Loucy (cell line): ENCODE results near the gene CR2.

ENCODE experiments used
- EZH2phosphoT487 ChIP-seq: fragments of 200-600 bp; IDR thresholded peaks from 2 replicates; pipeline ENCODE4 v1.6.1; 2018; ENCODE audit warnings: antibody characterized with exemption, mild to moderate bottlenecking, moderate library complexity, borderline replicate concordance
- TF ChIP-seq, protein P1 (sequence below): fragments of 200-600 bp; sonication (generic); conservative IDR thresholded peaks from 2 replicates; pipeline ENCODE4 v1.5.1; 2014; ENCODE audit warnings: mild to moderate bottlenecking, antibody characterized with exemption, low read length

DNA sequence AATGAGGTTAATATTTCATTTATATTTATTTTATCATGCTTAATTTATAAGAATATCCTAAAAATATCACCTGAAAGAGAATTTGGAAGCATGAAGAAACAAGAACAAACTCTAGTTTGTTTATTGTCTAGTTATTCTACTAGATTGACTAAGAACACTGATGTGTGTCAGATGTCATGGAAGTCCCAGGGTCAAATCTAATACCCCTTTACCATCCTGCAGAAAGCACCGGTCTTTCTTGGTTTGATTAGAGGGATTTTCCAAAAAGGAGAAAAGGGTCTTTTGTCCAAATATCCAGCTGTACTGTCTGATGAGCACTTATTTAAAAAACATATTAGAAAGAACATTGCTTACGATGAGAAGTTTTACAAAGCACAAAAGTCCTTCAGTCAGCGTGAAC is 20.7 kb upstream of the CR2 start:
- TF ChIP-seq, protein P1, sequence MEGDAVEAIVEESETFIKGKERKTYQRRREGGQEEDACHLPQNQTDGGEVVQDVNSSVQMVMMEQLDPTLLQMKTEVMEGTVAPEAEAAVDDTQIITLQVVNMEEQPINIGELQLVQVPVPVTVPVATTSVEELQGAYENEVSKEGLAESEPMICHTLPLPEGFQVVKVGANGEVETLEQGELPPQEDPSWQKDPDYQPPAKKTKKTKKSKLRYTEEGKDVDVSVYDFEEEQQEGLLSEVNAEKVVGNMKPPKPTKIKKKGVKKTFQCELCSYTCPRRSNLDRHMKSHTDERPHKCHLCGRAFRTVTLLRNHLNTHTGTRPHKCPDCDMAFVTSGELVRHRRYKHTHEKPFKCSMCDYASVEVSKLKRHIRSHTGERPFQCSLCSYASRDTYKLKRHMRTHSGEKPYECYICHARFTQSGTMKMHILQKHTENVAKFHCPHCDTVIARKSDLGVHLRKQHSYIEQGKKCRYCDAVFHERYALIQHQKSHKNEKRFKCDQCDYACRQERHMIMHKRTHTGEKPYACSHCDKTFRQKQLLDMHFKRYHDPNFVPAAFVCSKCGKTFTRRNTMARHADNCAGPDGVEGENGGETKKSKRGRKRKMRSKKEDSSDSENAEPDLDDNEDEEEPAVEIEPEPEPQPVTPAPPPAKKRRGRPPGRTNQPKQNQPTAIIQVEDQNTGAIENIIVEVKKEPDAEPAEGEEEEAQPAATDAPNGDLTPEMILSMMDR, result no peak
- TF ChIP-seq EZH2phosphoT487, result no peak
